HCT116 (cell line): ENCODE data around the gene GATA3.

Source experiments
- ATF3 ChIP-seq: IDR thresholded peaks from 2 replicates; pipeline ENCODE4 v1.6.1; 2012
- EGR1 ChIP-seq: IDR thresholded peaks from 2 replicates; pipeline ENCODE4 v1.6.1; 2012; ENCODE audit warnings: low read depth
- EZH2 ChIP-seq: fragments of 200-600 bp; sonication (generic); IDR thresholded peaks from 2 replicates; pipeline ENCODE4 v1.6.1; 2017; ENCODE audit warnings: antibody characterized with exemption, mixed run types
- FOSL1 ChIP-seq: IDR thresholded peaks from 2 replicates; pipeline ENCODE4 v1.6.1; 2012; ENCODE audit warnings: low read depth
- JUND ChIP-seq: IDR thresholded peaks from 2 replicates; pipeline ENCODE4 v1.6.1; 2012
- POLR2A ChIP-seq: IDR thresholded peaks from 2 replicates; pipeline ENCODE4 v1.7.0; 2011; ENCODE audit warnings: borderline replicate concordance; ENCODE audit not compliant: insufficient read depth, insufficient read length; ENCODE audit errors: extremely low read depth
- SIN3A ChIP-seq: IDR thresholded peaks from 2 replicates; pipeline ENCODE4 v1.6.1; 2012; ENCODE audit warnings: low read depth
- SRF ChIP-seq: IDR thresholded peaks from 2 replicates; pipeline ENCODE4 v1.6.1; 2012; ENCODE audit warnings: low read depth
- YY1 ChIP-seq: IDR thresholded peaks from 2 replicates; pipeline ENCODE4 v1.6.1; 2011; ENCODE audit warnings: low read length, low read depth, moderate library complexity, mild to moderate bottlenecking; ENCODE audit not compliant: insufficient replicate concordance; ENCODE audit errors: extremely low read depth
- TF ChIP-seq, protein P1 (sequence below), 3 experiments: fragments of 200-600 bp in 1 of 3; sonication (generic) in 1 of 3; IDR thresholded peaks in 2 of 3; conservative IDR thresholded peaks in 1 of 3; 2 replicates each; pipeline ENCODE4 v1.5.1; 2012 to 2017; ENCODE audit warnings: low read depth in 2 of 3, low read length in 2 of 3, antibody characterized with exemption in 1 of 3, borderline replicate concordance in 1 of 3, control low read depth in 1 of 3, mild to moderate bottlenecking in 1 of 3, mixed read lengths in 1 of 3, mixed run types in 1 of 3, moderate library complexity in 1 of 3; ENCODE audit not compliant: insufficient read depth in 1 of 3

GRCh38 chr10:8084799-8085198 lies 30.3 kb downstream of the GATA3 start:
- no peak for TF ChIP-seq SIN3A
- TF ChIP-seq JUND: no peak
- TF ChIP-seq, protein P1, sequence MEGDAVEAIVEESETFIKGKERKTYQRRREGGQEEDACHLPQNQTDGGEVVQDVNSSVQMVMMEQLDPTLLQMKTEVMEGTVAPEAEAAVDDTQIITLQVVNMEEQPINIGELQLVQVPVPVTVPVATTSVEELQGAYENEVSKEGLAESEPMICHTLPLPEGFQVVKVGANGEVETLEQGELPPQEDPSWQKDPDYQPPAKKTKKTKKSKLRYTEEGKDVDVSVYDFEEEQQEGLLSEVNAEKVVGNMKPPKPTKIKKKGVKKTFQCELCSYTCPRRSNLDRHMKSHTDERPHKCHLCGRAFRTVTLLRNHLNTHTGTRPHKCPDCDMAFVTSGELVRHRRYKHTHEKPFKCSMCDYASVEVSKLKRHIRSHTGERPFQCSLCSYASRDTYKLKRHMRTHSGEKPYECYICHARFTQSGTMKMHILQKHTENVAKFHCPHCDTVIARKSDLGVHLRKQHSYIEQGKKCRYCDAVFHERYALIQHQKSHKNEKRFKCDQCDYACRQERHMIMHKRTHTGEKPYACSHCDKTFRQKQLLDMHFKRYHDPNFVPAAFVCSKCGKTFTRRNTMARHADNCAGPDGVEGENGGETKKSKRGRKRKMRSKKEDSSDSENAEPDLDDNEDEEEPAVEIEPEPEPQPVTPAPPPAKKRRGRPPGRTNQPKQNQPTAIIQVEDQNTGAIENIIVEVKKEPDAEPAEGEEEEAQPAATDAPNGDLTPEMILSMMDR (IDR thresholded peaks at IDR 0.05 in 2 of 3, conservative IDR thresholded peaks at IDR 0.05 in 1 of 3; ENCODE audit: borderline replicate concordance in 1 of 3, insufficient read depth in 1 of 3, low read depth in 2 of 3, low read length in 2 of 3): no peak
- TF ChIP-seq SRF: no peak
- no peak for TF ChIP-seq EZH2
- no peak for TF ChIP-seq EGR1
- no peak for TF ChIP-seq YY1
- no peak for TF ChIP-seq POLR2A
- TF ChIP-seq FOSL1: no peak
- no peak for TF ChIP-seq ATF3
